Measurements from ENCODE around the gene ASCC3.

Gene ASCC3

GRCh38 chr6:100599088-100599770, 281.9 kb downstream of the ASCC3 start:
- no peak for DNase-seq (ENCODE audit: low spot score)

- DNase-seq (ENCODE audit: low spot score) = no peak
Measured at GRCh38 chr6:100595456-100595855, 285.7 kb downstream of the ASCC3 start.

GRCh38 chr6:100593522-100593921, 287.6 kb downstream of the ASCC3 start:
- no peak for DNase-seq (ENCODE audit: low spot score)

GRCh38 chr6:100592929-100593328, 288.2 kb downstream of the ASCC3 start:
- no peak for DNase-seq (ENCODE audit: low spot score)

GRCh38 chr6:100577425-100577824, 303.7 kb downstream of the ASCC3 start:
- no peak for DNase-seq (ENCODE audit: low spot score)

- DNase-seq (ENCODE audit: low spot score) = no peak
Measured at GRCh38 chr6:100575921-100576320, 305.2 kb downstream of the ASCC3 start.

GRCh38 chr6:100574836-100575235, 306.3 kb downstream of the ASCC3 start:
- no peak for DNase-seq (ENCODE audit: low spot score)

GRCh38 chr6:100573166-100573565, 308.0 kb downstream of the ASCC3 start:
- peak; percentile 43 for DNase-seq (ENCODE audit: low spot score)

- DNase-seq (ENCODE audit: low spot score) = no peak
Measured at GRCh38 chr6:100568255-100568654, 312.9 kb downstream of the ASCC3 start.

- DNase-seq (ENCODE audit: low spot score) = no peak
Measured at GRCh38 chr6:100566563-100566962, 314.6 kb downstream of the ASCC3 start.

GRCh38 chr6:100565439-100566104, 315.6 kb downstream of the ASCC3 start:
- DNase-seq (ENCODE audit: low spot score) = no peak

GRCh38 chr6:100559859-100560258, 321.3 kb downstream of the ASCC3 start:
- no peak for DNase-seq (ENCODE audit: low spot score)

GRCh38 chr6:100554228-100554627, 326.9 kb downstream of the ASCC3 start:
- DNase-seq (ENCODE audit: low spot score) = no peak

GRCh38 chr6:100553243-100553642, 327.9 kb downstream of the ASCC3 start:
- no peak for DNase-seq (ENCODE audit: low spot score)

GRCh38 chr6:100549406-100550167, 331.5 kb downstream of the ASCC3 start:
- peak; percentile 6 for DNase-seq (ENCODE audit: low spot score)

- no peak for DNase-seq (ENCODE audit: low spot score)
Measured at GRCh38 chr6:100538086-100538485, 343.0 kb downstream of the ASCC3 start.

- DNase-seq (ENCODE audit: low spot score) = no peak
Measured at GRCh38 chr6:100518588-100518987, 362.5 kb downstream of the ASCC3 start.

- DNase-seq (ENCODE audit: low spot score) = no peak
Measured at GRCh38 chr6:100517633-100518032, 363.5 kb downstream of the ASCC3 start.

- DNase-seq (ENCODE audit: low spot score) = no peak
Measured at GRCh38 chr6:100517106-100517505, 364.0 kb downstream of the ASCC3 start.

- no peak for DNase-seq (ENCODE audit: low spot score)
Measured at GRCh38 chr6:100514660-100515059, 366.5 kb downstream of the ASCC3 start.

- peak; percentile 19 for DNase-seq (ENCODE audit: low spot score)
Measured at GRCh38 chr6:100512203-100512862, 368.8 kb downstream of the ASCC3 start.

GRCh38 chr6:100509101-100509500, 372.0 kb downstream of the ASCC3 start:
- no peak for DNase-seq (ENCODE audit: low spot score)

GRCh38 chr6:100506651-100507050, 374.5 kb downstream of the ASCC3 start:
- no peak for DNase-seq (ENCODE audit: low spot score)

All from AG08395 (cell line).